Testis (tissue), 2 donors: ENCODE measurements around the gene MRGPRX1.

Source experiments
- CTCF ChIP-seq, 3 experiments: fragments of 450-650 bp in 2 of 3; fragments of 200-600 bp in 1 of 3; sonication (generic) in 1 of 3; IDR thresholded peaks; one replicate each; pipeline ENCODE4 v1.5.1; 2016 to 2019; ENCODE audit warnings: antibody characterized with exemption in 3 of 3, mild to moderate bottlenecking in 2 of 3, moderate library complexity in 1 of 3
- POLR2A ChIP-seq: fragments of 450-650 bp; IDR thresholded peaks from one replicate; pipeline ENCODE4 v1.6.1; 2017; ENCODE audit warnings: antibody characterized with exemption, mild to moderate bottlenecking, moderate library complexity

GRCh38 chr11:18907391-18907790 lies 31.8 kb downstream of the MRGPRX1 start:
- TF ChIP-seq CTCF (IDR thresholded peaks at IDR 0.05) (no peak), POLR2A (no peak)
